HG03196 (cell line): ENCODE measurements around the gene EPHB4.
"Not testable (repeated sequence)": the region's sequence is repeated elsewhere in the genome, so short reads cannot be mapped to it uniquely, and the experiment has no call there.

ENCODE experiments used
- ATAC-seq: cut with Tn5 transposase; IDR thresholded peaks from one replicate; pipeline ENCODE4 v1.9.1; 2021; ENCODE audit not compliant: unreplicated experiment

Gene EPHB4

DNA sequence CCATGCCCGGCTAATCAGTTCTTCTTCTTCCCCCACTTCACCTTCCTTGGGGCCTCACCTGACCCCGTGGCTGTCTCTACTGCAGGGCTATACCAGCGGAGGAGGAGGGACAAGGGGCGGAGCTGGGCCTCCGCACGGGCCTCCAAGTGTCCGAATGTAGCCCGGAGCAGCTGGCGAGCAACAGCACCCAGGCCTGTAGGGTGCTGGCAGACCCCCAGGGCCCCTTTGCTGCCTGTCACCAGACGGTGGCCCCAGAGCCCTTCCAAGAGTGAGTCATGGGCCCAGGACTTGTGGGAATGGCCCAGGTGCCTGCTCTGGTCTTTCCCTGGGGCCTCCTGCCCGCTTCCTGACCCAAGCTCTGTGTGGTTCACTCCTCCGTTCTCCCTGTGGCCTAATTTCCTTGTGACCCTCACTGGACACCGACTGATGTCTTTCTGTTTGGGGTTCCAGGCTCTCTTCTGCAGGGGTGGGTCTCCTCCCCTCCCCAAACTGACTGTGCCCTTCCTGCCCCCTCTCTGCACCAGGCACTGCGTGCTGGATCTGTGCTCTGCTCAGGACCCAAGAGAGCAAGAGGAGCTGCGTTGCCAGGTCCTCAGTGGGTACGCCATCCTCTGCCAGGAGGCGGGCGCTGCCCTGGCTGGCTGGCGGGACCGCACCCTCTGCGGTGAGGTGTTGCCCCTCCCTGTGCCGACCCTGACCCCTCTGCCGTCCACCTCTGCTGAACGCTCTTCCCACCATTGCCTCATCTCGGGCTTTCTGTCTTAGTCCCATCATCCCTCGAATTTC, 35.2 kb downstream of the EPHB4 start:
- ATAC-seq, result no peak

DNA sequence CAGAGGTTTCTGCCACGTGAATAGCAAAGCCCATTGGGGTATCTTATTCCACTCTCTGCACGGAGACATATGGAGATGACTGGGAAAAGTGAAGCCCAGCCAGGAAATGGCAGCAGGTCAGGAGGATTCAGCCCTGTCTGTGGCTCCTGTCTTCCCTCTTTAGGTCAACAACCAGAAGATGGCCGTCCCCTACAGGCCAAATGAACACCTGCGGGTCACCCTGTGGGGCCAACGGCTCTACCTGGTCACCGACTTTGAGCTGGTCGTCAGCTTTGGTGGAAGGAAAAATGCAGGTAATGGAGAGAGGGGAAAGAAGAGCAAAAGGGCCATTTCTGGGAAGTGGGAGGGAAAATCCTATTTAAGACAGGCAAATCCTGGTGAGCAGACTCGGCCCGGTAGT, 38.3 kb downstream of the EPHB4 start:
- ATAC-seq, result no peak

DNA sequence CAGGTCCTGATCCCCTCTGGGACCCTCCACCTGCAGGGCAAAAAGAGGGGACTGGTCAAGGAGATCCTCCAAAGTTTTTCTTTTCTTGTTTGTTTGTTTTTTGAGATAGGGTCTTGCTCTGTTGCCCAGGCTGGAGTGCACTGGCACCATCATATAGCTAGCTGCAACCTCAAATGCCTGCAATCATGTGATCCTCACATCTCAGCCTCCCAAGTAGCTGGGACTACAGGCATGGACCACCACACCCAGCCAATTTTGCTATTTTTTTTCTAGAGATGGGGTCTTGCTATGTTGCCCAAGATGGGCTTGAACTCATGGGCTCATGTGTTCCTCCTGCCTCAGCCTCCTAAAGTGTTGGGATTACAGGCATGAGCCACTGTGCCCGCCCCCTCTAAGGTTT, 41.0 kb downstream of the EPHB4 start:
- no peak for ATAC-seq

DNA sequence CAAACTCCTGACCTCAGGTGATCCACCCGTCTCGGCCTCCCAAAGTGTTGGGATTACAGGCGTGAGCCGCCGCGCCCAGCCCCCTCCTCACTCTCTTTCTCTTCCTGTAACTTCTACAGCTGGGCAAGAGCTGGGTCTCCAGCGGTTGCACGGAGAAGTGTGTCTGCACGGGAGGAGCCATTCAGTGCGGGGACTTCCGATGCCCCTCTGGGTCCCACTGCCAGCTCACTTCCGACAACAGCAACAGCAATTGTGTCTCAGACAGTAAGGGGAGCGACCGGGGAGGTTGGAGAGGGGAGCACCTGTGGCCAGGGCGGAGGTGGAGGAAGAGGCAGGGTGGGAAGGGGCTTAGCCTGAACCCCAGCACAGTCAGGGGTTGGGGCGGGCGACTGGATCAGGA, 41.4 kb downstream of the EPHB4 start:
- ATAC-seq, result no peak

DNA sequence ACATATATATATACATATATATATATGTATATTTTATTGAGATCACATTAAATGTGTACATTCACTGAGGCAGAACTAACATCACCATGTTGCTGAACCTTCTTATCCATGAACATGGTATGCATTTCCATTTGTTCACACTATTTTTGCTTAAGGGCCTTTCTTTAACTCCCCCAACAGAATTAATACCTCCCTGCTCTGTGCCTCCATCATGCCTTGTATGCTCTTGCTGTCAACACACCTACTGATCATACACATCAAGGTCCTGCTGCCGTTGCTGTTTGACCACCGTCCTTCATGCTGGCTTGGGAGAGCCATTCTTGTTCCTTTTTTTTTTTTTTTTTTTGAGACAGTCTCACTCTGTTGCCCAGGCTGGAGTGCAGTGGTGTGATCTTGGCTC, 43.5 kb downstream of the EPHB4 start:
- no peak for ATAC-seq

DNA sequence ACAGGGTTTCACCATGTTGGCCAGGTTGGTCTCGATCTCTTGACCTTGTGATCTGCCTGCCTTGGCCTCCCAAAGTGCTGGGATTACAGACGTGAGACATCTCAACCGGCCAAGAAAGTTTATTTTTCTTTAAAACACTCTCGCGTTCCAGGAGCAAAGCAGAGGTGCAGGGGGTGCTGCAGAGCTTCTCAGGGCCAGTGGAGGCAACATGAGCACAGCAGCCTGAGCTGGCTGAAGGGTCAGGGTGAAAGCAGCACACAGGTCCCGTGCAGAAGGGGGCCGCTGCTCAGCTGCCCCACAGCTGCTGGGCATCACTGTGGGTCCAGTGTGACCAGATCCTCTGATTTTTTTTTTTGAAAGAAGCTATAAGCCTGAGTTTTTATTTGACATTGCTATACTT, 46.1 kb downstream of the EPHB4 start:
- no peak for ATAC-seq

DNA sequence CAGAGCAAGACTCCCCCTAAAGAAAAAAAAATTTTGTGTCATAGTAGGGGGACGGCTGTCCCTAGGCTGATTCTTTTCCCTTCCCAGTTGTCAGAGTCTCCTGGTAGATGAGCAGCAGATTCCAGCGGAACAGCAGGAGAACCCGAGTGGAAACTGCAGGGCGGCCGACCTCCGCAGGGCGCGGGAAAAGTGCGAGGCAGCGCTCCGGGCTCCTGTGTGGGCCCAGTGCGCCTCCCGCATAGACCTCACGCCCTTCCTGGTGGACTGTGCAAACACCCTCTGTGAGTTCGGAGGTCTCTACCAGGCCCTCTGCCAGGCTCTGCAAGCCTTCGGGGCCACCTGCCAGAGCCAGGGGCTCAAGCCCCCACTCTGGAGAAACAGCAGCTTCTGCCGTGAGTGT, 48.0 kb downstream of the EPHB4 start:
- no peak for ATAC-seq

DNA sequence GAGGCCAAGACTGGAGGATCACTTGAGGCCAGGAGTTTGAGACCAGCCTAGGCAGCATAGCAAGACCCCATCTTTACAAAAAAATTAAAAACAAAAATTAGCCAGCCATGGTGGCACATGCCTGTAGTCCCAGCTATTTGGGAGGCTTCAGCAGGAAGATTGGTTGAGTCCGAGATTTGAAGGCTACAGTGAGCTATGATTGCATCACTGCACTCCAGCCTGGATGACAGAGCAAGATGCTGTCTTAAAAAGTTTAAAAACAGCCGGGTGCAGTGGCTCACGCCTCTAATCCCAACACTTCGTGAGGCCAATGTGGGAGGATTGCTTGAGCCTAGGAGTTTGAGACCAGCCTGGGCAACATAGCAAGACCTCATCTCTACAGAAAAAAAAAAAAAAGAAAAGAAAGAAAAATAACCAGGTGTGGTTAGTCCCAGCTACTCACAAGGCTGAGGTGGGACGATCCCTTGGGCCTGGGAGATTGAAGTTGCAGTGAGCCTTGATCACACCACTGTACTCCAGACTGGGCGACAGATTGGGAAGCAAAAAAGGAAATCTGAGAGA, 49.2 kb downstream of the EPHB4 start:
- no peak for ATAC-seq

DNA sequence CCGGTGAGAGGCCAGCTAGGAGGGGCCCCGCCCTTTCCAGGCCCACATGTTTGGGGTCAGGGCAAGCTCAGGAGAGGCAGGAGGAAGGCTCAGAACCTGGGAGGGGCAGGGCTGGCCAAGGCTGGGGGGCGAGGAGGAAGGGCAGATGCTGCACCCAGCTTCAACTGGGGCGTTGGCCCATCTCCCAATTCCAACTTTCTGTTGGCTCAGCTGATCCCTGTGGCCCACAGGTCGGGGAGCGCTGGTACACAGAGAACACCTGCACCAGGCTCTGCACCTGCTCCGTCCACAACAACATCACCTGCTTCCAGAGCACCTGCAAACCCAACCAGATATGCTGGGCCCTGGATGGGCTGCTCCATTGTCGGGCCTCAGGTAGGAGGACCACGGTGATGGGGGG, 53.8 kb downstream of the EPHB4 start:
- no peak for ATAC-seq

DNA sequence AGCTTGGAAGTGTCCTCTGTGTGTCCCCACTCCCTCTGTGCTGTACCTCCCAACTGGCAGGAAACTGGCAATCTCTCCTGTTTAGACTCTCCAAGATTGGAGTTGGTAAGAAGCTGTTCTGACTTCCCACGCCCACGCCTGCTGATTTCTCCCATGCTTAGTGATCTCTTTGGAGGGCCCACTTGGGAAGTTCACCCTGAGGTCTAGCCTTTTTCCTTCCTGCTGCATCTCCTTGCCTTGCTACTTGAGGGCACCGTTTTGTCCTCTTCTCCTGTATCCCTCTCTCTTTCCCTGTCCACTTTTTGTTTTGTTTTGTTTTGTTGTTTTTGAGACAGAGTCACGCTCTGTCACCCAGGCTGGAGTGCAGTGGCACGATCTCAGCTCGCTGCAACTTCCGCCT, 58.5 kb downstream of the EPHB4 start:
- no peak for ATAC-seq

DNA sequence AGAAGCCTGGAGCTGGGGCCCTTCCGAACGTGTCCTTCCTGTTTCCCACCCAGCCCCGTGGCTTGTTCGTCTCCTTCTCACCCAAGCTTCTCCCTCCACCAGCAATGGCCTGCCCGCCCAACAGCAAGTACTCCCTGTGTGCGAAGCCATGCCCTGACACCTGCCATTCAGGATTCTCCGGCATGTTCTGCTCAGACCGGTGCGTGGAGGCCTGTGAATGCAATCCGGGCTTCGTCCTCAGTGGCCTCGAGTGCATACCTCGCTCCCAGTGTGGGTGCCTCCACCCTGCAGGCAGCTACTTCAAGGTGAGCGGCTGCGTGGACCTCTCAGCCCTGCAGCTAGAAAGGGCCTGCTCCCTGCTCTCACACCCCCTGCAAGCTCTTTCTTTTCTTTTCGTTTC, 62.1 kb downstream of the EPHB4 start:
- ATAC-seq, result no peak

DNA sequence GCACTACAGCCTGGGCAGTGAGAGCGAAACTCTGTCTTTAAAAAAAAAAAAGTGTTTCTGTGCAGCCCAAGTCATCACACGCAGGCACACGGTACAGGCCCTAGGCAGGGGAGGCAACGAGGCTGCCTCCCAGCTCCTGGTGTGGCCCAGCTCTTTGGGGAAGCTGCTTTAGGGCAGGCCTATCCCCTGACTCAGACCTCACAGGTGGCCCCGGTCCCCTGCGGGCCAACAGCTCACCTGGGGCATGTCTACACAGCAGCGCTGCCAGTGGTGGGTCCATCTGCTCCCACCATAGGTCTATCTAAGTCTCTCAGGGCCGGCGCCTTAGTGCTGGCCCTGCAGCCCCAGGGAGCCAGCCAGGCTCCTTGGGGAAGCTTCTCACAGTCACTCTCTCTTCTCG, 62.5 kb downstream of the EPHB4 start:
- ATAC-seq, result no peak

DNA sequence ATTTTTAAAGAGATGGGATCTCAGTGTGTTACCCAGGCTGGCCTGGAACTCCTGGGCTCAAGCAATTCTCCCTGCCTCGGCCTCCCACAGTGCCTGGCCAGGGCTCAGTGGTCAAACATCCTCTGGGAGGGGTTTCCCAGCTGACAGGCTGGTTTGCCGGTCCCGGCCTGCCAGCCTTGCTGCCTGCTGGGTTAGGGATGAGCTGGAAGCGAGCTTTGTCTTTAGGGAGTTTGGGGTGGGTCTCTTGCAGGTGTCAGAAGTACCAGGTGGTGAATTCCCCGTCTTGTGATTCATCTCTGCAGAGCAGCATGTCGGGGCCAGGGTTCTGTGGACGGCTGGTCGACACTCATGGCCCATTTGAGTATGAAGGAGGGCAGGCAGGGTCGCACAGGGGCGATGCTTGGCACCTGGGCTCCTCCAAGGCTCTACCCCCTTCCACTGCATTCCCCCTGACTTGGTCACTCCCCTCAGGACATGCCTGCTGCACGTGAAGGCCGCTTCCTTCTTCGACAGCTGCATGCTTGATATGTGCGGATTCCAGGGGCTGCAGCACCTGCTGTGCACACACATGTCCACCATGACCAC, 63.7 kb downstream of the EPHB4 start:
- ATAC-seq, result no peak

DNA sequence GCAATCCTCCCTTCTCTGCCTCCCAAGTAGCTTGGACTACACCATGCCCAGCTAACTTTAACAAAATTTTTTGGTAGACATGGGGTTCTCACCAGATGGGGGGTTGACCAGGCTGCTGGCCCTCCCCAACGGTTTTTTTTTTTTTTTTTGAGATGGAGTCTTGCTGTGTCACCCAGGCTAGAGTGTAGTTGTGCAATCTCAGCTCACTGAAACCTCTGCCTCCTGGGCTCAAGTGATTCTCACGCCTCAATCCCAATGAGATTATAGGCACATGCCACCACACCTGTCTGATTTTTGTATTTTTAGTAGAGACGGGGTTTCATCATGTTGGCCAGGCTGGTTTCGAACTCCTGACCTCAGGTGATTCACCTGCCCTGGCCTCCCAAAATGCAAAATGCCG, 64.5 kb downstream of the EPHB4 start:
- ATAC-seq, result not testable (repeated sequence)

DNA sequence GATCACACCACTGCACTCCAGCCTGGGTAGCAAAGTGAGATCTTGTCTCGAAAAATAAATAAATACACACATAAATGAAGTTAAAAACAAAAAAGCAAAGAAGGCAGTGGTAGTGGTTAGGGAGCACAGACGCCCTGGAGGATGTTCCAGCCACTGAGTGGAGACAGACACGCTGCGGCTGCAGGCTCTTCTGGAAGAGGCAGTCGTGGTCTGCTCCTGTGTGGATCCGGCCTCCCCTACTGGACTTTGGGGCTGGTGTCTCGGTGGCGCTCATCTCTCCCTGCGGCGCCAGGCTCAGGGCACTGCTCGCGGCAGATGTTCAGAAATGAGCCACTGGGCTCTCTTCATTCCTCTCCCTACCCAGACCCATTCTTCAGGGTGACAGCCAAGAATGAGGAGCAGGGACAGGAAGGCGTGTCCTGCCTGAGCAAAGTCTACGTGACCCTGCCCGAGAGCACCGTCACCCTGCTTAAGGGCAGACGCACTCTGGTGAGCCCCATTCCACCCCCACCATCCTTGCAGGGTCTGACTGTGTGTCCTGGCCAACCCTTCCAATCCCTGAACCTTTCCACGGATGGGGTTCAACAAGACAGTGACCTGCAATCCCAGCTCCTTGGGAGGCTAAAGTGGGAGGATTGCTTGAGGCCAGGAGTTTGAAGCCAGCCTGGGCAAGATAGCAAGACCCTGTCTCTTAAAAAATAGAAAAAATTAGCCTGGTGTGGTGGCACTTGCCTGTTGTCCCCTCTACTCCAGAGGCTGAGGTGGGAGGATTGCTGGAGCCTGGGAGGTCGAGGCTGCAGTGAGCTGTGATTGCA, 67.8 kb downstream of the EPHB4 start:
- no peak for ATAC-seq

DNA sequence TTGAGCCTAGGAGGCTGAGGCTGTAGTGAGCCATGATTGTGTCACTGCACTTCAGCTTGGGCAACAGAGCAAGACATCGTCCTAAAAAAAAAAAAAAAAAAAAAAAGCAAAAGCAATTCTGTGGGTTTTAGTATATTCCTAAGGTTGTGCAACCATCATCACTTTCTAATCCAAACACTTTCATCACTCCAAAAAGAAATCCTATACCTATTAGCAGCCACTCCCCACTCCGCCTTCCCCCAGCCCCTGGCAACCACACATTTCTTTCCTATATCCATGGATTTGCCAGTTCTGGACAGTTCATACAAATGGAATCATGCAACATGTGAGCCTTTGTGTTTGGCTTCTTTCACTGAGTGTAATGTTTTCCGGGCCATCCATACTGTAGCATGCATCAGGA, 73.6 kb downstream of the EPHB4 start:
- no peak for ATAC-seq

DNA sequence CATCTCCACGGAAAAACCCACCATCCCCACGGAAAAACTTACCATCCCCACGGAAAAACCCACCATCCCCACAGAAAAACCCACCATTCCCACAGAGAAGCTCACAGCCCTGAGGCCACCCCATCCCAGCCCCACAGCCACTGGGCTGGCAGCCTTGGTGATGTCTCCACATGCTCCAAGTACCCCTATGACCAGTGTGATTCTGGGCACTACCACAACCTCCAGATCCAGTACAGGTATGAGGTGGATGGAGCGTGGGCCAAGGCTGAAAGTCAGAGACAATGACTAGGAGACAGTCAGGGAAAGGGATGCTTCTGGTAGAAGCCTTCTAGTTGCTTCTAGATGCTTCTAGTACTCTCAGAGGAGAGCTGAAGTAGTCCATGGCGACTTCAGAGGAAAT, 74.3 kb downstream of the EPHB4 start:
- no peak for ATAC-seq
